Upper lobe of left lung (tissue), 6 donors: ENCODE data around the gene SYNPR. TPM values are rescaled to one million over a fixed set of nuclear protein-coding genes. Genes with fewer than 3 reads are reported as not detected.

Experiments
- ATAC-seq, 2 donors: fragments of 200-7000 bp; cut with Tn5 transposase; one replicate each; pipeline ENCODE4 v1.9.1; 2022; ENCODE audit warnings: mild to moderate bottlenecking in 2 of 2, moderate library complexity in 2 of 2; ENCODE audit not compliant: low FRiP score in 2 of 2
- DNase-seq, 2 donors: peaks; one replicate each; pipeline ENCODE4 v3.0.0-alpha.2; 2019 to 2020
- H3K27ac ChIP-seq, 4 donors: fragments of 200-600 bp; sonication (generic); one replicate each; pipeline ENCODE4 v1.5.1; 2016 to 2019
- H3K27me3 ChIP-seq, 4 donors: fragments of 200-600 bp; sonication (generic); one replicate each; pipeline ENCODE4 v1.5.1; 2017 to 2019
- H3K36me3 ChIP-seq, 4 donors: fragments of 200-600 bp; sonication (generic); one replicate each; pipeline ENCODE4 v1.5.1; 2016 to 2019
- H3K4me1 ChIP-seq, 4 donors: fragments of 200-600 bp; sonication (generic); one replicate each; pipeline ENCODE4 v1.5.1; 2018 to 2019
- H3K4me3 ChIP-seq, 4 donors: fragments of 200-600 bp; sonication (generic); one replicate each; pipeline ENCODE4 v1.5.1; 2017 to 2019; ENCODE audit warnings: mild to moderate bottlenecking in 2 of 4, moderate library complexity in 1 of 4
- H3K9me3 ChIP-seq, 4 donors: fragments of 200-600 bp; sonication (generic); one replicate each; pipeline ENCODE4 v1.5.1; 2018 to 2019
- EP300 ChIP-seq, 4 donors: sonication (generic); formaldehyde crosslinking; IDR thresholded peaks; one replicate each; pipeline ENCODE4 v1.5.1; 2017; ENCODE audit warnings: antibody characterized with exemption in 4 of 4, control low read depth in 2 of 4
- POLR2A ChIP-seq, 4 donors: fragments of 450-650 bp; IDR thresholded peaks; one replicate each; pipeline ENCODE4 v1.5.1; 2016 to 2017; ENCODE audit warnings: antibody characterized with exemption in 4 of 4, mild to moderate bottlenecking in 2 of 4
- POLR2AphosphoS5 ChIP-seq, 2 donors: sonication (generic); formaldehyde crosslinking; IDR thresholded peaks; one replicate each; pipeline ENCODE4 v1.5.1; 2017; ENCODE audit warnings: antibody characterized with exemption in 2 of 2
- WGBS, 2 donors: methylation state at CpG; one replicate each; pipeline ENCODE4 v1.1.5; 2017 to 2018; 5-methylcytosine and 5-hydroxymethylcytosine counted together
- total RNA-seq, 6 donors: library from RNA; depleted of rRNA in 4 of 6; stranded (reverse); fragments of >200 nt in 4 of 6; gene quantifications; one replicate each; pipeline versions ENCODE4 v1.1.0 to v1.2.1, GENCODE V29; 2016 to 2021
- TF ChIP-seq, protein P1 (sequence below), 6 experiments: fragments of 450-650 bp in 4 of 6; fragments of 200-600 bp in 2 of 6; sonication (generic) in 2 of 6; IDR thresholded peaks; one replicate each; pipeline ENCODE4 v1.5.1; 2016 to 2019; ENCODE audit warnings: antibody characterized with exemption in 6 of 6
- donor health status: DM: no; HTN: no; CAD: no; lungs with moderate emphysema.
- donor health status: DM: no; HTN: yes; CAD: no; lungs with severe emphysema.

SYNPR gene
- total RNA-seq, 6 donors from 2014 or later = not detected

DNA sequence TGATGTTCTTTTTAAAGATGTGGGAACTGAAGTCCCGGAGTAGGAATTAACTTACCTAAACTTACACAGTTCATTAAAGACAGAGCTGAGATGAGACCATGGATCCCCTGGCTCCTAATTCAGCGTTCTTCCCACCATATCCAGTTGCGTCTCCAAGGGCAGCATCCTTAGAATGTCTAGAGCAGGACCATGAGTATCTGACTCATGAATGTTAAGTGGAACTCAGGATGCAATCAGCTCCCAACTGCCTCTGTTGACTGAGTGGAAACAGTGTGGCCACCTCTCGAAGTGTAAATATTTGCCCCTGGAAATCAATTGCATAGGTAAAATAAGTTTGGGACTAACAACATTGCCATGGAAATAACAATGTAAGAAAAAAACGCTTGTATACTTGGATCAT, 376.8 kb downstream of the SYNPR start:
- 59 to 80% methylated on average over 5 of the region's 5 CpGs for WGBS, 2 donors
- ATAC-seq = no peak

DNA sequence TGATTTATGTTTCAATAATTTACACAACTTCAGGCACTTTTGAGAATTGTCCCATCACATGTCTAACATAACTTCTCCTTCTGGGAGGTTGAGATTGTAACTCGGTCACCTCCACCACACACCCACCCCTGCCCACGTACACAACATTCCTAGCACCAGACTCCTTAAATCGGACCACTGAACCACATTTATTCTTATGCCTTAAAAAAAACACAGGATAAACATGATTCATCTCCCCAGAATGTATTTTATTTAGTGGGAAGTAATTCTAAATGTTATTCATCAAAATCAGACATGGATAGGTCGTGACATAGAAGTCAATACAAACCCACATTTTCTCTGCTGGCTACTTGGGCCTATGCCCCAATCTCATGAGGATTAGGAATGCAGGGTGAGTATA, 377.4 kb downstream of the SYNPR start:
- no peak for TF ChIP-seq POLR2AphosphoS5 (IDR thresholded peaks at IDR 0.05)
- TF ChIP-seq EP300 (IDR thresholded peaks at IDR 0.05) = no peak
- TF ChIP-seq POLR2A (IDR thresholded peaks at IDR 0.05) = no peak
- TF ChIP-seq, protein P1, sequence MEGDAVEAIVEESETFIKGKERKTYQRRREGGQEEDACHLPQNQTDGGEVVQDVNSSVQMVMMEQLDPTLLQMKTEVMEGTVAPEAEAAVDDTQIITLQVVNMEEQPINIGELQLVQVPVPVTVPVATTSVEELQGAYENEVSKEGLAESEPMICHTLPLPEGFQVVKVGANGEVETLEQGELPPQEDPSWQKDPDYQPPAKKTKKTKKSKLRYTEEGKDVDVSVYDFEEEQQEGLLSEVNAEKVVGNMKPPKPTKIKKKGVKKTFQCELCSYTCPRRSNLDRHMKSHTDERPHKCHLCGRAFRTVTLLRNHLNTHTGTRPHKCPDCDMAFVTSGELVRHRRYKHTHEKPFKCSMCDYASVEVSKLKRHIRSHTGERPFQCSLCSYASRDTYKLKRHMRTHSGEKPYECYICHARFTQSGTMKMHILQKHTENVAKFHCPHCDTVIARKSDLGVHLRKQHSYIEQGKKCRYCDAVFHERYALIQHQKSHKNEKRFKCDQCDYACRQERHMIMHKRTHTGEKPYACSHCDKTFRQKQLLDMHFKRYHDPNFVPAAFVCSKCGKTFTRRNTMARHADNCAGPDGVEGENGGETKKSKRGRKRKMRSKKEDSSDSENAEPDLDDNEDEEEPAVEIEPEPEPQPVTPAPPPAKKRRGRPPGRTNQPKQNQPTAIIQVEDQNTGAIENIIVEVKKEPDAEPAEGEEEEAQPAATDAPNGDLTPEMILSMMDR (IDR thresholded peaks at IDR 0.05) = no peak
- ATAC-seq (no peak), DNase-seq (no peak)
- H3K27ac ChIP-seq = no peak overlapping the region
- no peaks in the 10 kb centered on the region for H3K27me3 ChIP-seq
- 68 to 75% methylated on average over 4 of the region's 4 CpGs for WGBS, 2 donors
- no peaks in the 10 kb centered on the region for H3K9me3 ChIP-seq
- H3K4me1 ChIP-seq = no peaks in the 10 kb centered on the region
- H3K36me3 ChIP-seq = no peaks in the 10 kb centered on the region
- no peak overlapping the region for H3K4me3 ChIP-seq

More for the DNA sequence above, 376.8 kb downstream of the SYNPR start:
- H3K27me3 ChIP-seq = no peaks in the 10 kb centered on the region
- TF ChIP-seq, protein P1 (IDR thresholded peaks at IDR 0.05) = no peak
- no peak for TF ChIP-seq POLR2AphosphoS5 (IDR thresholded peaks at IDR 0.05)
- TF ChIP-seq EP300 (IDR thresholded peaks at IDR 0.05) = no peak
- TF ChIP-seq POLR2A (IDR thresholded peaks at IDR 0.05) = no peak
- no peak overlapping the region for H3K4me3 ChIP-seq
- H3K36me3 ChIP-seq = no peaks in the 10 kb centered on the region
- no peak for DNase-seq
- no peak overlapping the region for H3K27ac ChIP-seq
- no peaks in the 10 kb centered on the region for H3K4me1 ChIP-seq
- no peaks in the 10 kb centered on the region for H3K9me3 ChIP-seq

DNA sequence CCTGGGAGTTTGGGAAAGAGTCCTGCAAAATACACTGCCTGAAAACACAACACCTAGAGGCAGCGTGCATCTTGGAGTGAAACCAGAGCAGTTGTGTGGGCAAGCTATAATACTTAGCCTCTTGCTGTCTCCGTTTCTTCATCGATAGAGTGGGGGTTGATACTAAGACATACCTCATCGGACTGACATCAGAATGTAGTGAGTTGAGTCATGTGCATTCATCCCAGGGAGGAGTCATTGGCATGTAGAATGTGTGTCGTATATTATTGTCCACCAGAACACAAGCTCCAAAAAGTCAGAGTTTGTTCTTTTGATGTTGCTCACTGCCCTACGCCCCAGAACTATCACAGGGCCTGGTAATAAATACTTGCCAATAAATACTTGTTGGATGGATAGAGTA, 378.7 kb downstream of the SYNPR start:
- ATAC-seq = peak in 1 of 2 donors; percentile 31
- H3K36me3 ChIP-seq = no peaks in the 10 kb centered on the region
- no peaks in the 10 kb centered on the region for H3K27me3 ChIP-seq
- TF ChIP-seq EP300 (IDR thresholded peaks at IDR 0.05) = no peak
- no peak for TF ChIP-seq POLR2A (IDR thresholded peaks at IDR 0.05)
- no peak for TF ChIP-seq POLR2AphosphoS5 (IDR thresholded peaks at IDR 0.05)
- TF ChIP-seq, protein P1 (IDR thresholded peaks at IDR 0.05) = no peak
- H3K4me1 ChIP-seq = no peaks in the 10 kb centered on the region
- WGBS, 2 donors = 86 to 92% methylated on average over 6 of the region's 6 CpGs
- no peak overlapping the region for H3K27ac ChIP-seq
- no peak for DNase-seq
- no peaks in the 10 kb centered on the region for H3K9me3 ChIP-seq
- H3K4me3 ChIP-seq = no peak overlapping the region

DNA sequence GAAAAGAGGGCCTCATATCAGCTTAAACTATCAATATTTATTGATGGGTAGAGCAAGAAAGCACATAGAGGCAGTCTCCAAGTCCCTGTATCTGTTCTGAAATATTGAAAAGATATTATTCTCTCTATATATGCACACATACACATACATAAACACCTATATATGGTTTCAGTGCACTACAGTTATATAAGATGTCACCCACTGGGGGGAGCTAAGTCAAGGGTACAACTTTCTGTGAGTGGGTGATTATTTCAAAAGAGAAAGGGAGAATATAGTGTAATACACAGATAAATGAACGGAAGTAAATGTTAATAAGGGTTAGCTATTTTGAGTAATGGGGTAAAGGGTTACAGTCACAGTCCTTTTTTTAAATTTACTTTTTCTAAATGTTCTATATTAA, 383.1 kb downstream of the SYNPR start:
- Histone ChIP-seq H3K27ac (no peak overlapping the region), H3K4me3 (no peak overlapping the region), H3K36me3 (no peaks in the 10 kb centered on the region), H3K27me3 (no peaks in the 10 kb centered on the region), H3K9me3 (no peaks in the 10 kb centered on the region), H3K4me1 (no peaks in the 10 kb centered on the region)
- DNase-seq (no peak), ATAC-seq (no peak)
- TF ChIP-seq POLR2AphosphoS5 (IDR thresholded peaks at IDR 0.05) (no peak), POLR2A (IDR thresholded peaks at IDR 0.05) (no peak), EP300 (IDR thresholded peaks at IDR 0.05) (no peak)
- TF ChIP-seq, protein P1 (IDR thresholded peaks at IDR 0.05) = no peak
- 73 to 86% methylated on average over 1 of the region's 1 CpG for WGBS, 2 donors

DNA sequence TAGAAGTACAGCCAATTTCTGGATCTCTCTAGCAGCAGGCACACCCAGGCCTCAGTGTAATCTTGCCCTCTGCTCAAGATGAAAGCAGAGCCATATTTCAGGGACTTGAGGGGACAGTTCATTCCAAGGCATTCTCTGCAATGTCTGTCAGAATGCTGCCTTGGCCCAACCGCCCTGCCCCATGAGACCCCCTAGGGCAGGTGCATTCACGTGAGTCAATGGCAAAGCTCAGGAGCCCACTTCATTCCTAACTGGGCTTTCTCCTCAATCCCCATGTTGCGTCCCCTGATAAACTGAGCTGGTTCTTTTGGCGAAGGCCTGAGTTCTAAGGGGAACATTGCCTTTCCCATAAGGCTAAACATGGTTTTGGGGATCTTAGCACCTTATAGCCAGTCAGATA, 383.9 kb downstream of the SYNPR start:
- no peaks in the 10 kb centered on the region for H3K36me3 ChIP-seq
- DNase-seq = no peak
- 81 to 87% methylated on average over 4 of the region's 4 CpGs for WGBS, 2 donors
- H3K4me3 ChIP-seq = no peak overlapping the region
- no peak for ATAC-seq
- no peaks in the 10 kb centered on the region for H3K27me3 ChIP-seq
- no peak overlapping the region for H3K27ac ChIP-seq
- H3K4me1 ChIP-seq = no peaks in the 10 kb centered on the region
- H3K9me3 ChIP-seq = no peaks in the 10 kb centered on the region
- TF ChIP-seq, protein P1 (IDR thresholded peaks at IDR 0.05) = no peak
- TF ChIP-seq POLR2A (IDR thresholded peaks at IDR 0.05) = no peak
- no peak for TF ChIP-seq POLR2AphosphoS5 (IDR thresholded peaks at IDR 0.05)
- no peak for TF ChIP-seq EP300 (IDR thresholded peaks at IDR 0.05)
